Stimulated activated CD8-positive, alpha-beta memory T cell treated with anti-CD3 and anti-CD28 coated beads, Interleukin-7, amount 100 ng/mL, for 4 hours (primary cell): ENCODE measurements around the gene ABL1.

Source experiments
- DNase-seq, 2 donors: peaks; one replicate each; pipeline ENCODE4 v3.0.0-alpha.2; 2020; ENCODE audit warnings: low read depth in 2 of 2

The ABL1 gene

DNA sequence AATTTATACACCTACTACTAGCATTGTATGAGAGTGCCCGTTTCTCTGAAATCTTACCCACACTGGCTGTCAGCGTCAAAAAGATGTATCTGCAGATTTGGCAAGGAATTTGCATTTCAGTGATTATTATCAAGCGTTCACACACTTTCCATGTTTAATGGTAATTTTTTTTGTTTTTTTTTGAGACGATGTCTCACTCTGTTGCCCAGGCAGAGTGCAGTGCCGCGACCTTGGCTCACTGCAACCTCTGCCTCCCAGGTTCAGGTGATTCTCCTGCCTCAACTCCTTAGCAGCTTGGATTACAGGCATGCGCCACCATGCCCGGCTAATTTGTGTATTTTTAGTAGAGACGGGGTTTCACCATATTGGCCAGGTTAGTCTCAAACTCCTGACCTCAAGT is 14.3 kb downstream of the ABL1 start:
- no peak for DNase-seq

DNA sequence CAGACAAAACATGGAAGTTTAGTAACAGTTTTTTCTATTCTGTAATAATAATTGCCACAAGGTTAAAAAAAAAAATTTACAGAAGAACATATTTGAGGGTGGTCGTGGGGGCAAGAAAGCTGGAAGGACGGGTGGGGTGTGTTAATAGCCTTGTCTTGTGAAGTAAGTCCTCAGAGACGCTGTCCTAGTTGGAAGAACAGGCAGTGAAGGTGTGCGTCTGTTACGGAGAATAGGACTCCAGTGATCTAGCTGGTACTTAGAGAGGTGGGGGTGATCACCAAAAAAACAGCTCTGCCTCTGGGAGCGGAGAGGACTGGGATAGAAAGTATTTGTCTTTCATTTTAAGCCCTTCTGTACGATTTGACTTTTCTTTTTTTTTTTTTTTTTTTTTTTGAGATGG is 17.7 kb downstream of the ABL1 start:
- DNase-seq, result no peak

DNA sequence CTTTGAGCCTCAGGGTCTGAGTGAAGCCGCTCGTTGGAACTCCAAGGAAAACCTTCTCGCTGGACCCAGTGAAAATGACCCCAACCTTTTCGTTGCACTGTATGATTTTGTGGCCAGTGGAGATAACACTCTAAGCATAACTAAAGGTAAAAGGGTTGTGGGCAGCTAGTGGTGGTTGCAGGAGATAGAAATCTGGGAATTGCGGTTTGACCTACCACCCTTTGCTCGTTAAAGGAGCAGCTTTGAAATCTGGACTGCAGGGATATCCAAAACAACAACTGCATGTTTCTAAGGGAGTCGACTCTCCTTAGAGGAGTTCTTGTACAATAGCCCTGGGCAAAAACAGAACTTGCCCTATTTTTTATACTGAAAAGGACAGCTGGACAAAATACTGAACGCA is 19.0 kb downstream of the ABL1 start:
- no peak for DNase-seq

DNA sequence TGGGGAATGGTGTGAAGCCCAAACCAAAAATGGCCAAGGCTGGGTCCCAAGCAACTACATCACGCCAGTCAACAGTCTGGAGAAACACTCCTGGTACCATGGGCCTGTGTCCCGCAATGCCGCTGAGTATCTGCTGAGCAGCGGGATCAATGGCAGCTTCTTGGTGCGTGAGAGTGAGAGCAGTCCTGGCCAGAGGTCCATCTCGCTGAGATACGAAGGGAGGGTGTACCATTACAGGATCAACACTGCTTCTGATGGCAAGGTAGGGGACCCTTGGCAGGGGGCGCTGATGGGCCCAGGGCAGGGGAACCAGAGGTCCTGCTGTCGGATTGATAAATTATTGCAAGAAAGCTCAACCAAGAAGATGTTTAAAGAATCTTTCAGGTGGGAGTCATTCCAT is 19.8 kb downstream of the ABL1 start:
- DNase-seq, result no peak

DNA sequence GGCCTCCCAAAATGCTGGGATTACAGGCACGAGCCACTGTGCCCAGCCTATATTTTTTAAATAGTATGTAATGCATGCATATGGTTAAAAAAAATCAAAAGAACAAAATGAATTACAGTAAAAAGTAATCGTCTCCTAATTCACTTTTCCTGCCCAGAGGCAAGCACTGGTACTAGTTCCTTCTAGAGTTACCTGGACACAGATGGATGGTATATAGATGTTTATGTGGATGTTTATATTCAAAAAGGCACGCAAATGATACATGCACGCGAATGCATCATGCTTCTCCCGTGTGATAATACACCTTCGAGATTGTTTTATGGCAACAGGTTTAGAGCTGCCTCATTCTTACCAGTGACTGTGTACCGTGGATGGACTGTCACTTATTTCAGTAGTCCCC is 21.4 kb downstream of the ABL1 start:
- DNase-seq, result no peak

DNA sequence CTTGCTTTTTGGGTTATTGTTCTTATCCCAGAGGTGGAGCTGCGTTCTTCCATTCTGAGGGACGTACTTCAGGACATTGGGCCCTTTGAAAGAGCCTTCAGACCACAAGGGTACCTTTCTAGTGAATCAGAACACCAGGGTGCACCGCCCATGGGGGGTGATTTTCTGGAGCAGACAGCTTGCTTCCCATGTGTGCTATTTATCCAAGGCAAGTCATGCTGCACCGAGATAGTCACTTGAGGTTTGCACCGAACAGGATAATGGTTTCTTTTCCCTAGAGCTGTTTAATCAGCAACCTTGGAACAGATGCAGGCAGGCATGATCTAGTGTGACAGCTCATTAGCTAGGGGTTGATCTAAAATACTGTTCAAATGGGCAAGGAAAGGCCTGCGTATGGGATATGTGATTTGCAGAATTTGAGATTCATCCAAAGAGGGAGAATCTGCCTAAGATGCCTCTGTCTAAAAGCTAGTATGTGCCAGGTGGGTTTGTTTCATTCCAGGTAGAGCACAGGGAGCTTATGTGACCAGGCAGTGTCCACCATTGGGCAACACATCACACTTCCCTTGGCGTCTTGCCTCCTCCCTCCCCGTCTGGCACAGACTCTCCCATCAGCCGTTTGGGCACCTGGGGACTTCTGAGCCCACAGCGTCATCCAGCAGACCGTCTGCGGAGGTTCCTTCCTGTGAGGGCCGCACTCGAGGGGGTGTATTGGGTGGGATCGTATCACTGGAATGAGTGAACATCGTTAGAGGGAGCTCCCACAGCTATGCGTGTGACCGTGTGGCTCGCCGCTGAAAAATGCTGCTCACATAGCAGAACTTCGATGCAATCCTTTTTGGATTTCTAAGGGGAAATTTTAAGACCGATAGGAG is 23.0 kb downstream of the ABL1 start:
- no peak for DNase-seq

DNA sequence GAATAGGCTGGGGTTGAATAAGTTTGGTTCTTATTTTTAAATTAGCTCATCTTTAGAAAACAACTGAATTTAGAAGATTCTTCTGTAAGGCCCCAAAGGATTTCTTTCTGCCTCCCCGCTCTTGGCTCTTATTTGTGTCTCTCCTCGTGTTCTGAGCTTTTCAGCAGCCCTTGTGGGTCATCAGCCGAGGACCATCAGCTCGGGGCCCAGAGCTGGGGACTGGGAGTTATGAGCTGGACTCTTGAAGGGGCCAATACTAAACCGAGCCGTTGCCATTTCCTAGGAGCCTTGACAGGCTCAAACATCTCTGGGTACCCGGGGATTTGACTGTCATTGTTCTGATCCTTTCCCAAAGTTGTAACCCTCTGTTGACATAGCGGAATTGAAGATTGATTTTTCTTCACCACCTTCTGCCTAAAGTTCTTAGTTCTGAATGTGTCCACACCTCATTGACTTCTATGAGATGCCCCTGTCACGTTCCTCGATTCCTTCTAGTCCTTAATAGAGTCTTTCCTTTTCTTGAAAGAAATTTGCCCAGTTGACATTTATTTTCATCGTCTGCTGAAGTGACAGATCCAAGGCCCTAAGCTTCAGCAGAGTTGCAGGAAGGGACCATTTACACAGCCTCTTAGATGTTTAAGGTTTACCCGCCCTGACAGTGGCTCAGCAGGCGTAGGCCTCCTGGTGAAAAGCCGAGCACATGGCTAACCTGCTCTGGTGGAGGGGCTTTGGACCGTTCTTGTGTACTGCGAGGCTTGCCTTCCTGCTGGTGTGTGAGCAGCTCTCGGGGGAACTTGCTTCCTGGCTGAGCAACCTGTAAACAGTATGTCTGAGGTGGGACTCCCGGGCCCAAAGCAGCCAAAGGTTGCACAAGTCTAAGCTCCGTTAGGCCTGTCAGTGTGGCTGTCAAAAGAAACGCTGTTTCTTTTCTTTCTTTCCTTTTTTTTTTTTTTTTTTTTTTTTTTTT is 24.0 kb downstream of the ABL1 start:
- DNase-seq, result no peak

DNA sequence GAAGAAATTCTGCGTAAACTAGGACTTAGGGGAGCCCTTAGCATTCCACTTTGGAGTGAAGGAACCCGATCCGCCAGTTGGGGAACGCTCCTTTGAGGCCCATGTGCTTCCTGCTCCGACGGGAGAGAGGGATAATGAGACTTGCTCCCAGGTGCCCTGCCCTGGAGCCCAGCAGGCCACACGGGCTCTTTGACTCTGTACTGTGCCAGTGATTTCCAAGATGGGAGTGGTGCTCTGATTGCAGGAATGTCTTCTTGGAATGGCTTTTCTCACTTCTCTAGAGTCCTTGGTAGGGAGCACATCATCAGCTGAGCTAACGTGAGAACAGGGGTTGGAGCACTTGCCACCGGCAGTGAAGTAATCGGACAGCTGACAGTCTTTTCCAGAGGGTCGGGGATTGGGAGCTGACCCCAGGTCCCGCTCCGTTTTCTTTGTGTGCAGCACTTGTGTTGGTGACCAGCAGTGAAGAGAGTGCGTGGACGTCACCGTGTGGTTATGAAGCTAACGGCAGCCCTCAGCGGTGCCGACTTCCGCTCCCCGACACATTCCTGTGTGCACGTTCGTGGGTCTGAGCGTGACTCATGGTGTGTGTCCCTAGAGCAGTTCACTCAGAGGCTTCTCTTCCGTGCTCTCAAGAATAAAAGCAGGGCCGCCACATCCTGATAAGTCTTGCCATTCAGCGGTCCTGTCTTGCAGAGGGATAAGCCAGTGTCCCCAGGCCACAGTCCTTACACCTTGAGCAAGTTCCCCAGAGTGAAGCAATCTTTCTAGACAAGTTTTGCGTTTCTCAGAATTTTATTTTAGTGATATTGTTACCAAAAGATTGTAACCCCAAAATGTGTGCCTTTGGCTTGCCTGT is 25.6 kb downstream of the ABL1 start:
- DNase-seq, result no peak

DNA sequence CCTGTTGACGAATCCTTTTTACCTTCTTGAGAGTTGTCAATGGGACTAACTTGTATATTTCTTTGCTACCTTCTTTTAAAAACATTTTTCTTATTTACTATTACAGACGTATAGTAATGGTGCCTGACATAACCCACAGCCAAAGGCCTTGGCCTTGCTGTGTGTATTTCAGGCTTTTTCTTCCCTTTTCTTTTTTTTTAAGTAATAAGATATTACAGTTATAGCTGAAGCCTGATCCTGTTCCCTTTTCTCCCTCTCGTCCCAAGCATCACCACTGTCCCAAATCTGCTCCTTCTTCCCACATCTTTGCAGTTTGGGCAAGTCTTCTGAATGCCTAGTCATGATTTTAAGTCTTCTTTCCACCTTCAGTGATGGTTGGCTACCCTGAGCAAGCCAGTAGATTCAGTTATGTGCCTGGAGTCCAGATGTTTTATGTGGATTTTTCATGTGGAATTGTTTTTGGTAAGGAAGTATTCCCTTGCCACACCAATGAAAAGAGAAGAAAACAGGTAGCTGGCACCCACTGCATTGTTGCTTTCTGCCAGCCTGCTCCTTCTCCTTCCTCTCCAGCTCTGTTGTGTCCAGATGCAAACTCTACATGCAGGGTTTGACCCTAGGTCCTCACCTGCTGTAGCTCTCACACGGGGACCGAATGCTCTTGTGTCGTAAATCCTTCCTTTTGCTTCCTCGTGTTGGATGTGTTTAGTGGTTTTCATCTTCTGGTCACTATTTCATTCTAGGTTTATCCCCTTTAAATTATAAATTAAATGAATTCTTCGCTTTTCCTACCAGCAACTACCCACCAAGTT is 26.5 kb downstream of the ABL1 start:
- no peak for DNase-seq

DNA sequence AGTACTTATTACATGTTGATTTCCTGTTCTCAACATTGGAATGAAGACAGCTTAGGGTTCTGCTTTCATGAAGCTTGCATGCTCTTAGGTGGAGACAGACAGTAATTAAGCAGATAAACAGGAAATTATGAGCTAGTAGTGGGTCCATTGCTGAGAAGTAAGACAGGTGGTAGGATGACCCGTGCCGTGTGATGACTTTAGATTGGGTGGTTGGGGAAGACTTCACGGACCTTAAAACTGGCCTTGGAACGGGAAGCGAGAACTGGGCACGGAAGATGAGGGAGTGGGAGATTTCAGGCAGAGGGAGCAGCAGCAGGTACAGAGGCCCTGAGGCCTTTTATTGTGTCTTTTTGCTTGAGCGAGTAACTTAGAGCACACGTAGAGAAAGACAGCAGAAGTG is 27.2 kb downstream of the ABL1 start:
- no peak for DNase-seq

DNA sequence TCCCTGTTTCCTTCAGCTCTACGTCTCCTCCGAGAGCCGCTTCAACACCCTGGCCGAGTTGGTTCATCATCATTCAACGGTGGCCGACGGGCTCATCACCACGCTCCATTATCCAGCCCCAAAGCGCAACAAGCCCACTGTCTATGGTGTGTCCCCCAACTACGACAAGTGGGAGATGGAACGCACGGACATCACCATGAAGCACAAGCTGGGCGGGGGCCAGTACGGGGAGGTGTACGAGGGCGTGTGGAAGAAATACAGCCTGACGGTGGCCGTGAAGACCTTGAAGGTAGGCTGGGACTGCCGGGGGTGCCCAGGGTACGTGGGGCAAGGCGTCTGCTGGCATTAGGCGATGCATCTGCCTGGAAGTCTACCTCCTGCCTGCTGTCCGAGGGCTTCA is 27.7 kb downstream of the ABL1 start:
- DNase-seq, result no peak

DNA sequence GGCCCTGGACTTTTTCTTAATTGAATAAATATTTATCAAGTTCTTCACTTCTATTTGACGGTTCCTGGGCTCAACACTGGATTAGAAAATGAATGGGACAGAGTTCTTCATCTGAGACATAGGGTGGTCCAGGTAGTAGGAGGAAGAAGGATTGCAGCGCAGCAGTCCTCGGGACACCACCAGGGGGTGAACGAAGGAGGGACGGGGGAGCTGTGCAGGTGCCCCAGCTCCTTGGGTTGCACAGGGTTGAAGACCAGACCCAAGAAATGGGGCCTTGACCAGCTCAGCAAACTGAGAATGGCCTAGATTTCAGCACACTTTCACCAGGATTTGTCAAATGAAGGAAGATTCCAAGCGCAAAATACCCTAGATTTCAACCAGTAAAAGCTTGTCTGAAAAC is 29.5 kb downstream of the ABL1 start:
- DNase-seq, result no peak

DNA sequence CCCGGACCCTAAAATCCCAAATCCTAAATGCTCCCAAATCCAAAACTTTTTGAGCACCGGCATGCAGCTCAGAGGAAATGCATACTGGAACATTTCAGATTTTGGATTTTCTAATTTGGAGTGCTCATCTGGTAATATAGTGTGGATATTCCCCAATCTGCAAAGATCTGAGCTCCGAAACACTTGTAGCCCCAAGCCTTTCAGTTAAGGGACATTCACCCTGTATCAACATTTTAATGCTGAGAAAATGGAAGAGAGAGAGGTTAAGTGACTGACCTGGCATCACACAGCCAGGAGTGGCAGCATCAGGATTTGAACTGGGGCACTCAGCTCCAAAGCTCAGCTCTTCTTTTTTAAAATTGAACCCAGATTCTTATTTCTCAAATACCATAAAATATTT is 30.9 kb downstream of the ABL1 start:
- DNase-seq, result no peak

DNA sequence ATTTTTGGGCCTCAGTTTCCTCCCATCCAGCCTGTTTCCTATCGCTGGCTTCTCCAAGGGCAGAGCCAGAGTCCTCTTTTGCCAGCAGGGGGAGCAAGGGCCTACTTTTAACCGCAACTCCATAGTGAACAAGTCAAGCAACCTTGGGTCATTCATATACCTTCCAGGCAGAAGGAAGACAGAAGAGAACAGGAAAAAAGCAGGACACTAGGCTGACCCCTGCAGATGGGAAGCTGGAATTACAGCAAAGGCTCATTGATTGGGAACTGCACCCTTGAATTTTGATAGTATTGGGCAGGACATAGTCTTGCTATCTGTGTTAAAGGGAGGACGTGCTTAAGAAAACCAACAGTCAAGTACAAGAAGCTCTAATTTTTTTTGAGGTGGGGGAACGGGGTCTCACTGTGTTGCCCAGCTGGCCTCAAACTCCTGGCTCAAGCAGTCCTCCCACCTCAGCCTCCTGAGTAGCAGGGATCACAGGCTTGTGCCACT is 31.5 kb downstream of the ABL1 start:
- DNase-seq, result peak; percentile 15 to 22

DNA sequence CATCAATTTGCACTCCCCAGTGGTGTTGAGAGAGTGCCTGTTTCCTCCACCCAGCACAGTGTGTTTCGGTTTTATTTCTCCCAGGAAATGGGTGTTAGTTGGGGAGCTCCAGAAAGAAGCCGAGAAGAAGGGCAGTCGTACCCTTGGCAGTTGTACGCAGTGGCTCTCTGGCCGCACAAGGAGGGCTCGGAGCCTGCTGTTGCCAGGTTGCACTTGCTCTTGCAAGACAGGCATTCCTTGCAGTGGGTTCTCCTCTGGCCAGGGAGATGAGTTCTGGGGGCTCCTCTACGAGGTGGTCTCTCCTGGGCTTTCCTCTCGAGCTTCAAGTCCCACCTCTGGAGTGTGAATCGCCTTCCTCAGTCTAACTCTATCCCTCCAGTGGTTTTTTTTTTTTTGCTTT is 32.5 kb downstream of the ABL1 start:
- no peak for DNase-seq

DNA sequence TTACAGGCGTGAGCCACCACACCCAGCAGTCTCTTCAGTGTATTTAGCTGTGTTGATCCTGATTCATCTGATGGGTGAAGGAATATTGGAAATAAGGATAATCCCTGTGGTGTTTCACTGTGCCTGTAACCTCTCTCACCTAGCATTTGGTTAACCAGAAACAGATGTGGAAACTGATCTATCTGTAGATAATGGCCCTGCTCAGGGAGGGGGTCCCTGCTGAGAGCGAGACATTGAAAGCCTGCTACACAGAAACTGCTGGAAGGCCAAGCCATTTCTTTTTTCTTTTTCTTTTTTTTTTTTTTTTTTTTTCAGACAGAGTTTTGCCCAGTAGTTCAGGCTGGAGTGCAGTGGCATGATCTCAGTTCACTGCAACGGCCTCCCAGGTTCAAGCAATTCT is 33.2 kb downstream of the ABL1 start:
- DNase-seq, result no peak

DNA sequence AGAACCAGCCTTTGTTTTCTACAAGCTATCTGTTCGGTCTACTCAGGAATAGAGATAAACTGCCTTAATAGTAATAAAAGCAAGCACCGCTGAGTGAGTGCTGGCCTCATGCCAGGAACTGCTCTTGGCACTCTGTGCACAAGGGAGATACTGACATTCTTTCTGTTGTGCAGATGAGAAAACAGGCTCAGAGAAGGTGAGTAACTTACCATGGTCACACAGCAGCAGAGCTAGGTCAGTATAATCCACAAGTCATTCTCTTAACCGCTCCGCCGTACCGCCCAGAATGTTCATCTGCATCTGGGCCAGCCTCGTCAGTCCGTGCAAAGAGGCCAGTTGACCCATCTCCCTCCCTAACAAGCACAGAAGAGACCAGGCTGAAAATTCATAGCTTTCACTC is 34.2 kb downstream of the ABL1 start:
- DNase-seq, result no peak

DNA sequence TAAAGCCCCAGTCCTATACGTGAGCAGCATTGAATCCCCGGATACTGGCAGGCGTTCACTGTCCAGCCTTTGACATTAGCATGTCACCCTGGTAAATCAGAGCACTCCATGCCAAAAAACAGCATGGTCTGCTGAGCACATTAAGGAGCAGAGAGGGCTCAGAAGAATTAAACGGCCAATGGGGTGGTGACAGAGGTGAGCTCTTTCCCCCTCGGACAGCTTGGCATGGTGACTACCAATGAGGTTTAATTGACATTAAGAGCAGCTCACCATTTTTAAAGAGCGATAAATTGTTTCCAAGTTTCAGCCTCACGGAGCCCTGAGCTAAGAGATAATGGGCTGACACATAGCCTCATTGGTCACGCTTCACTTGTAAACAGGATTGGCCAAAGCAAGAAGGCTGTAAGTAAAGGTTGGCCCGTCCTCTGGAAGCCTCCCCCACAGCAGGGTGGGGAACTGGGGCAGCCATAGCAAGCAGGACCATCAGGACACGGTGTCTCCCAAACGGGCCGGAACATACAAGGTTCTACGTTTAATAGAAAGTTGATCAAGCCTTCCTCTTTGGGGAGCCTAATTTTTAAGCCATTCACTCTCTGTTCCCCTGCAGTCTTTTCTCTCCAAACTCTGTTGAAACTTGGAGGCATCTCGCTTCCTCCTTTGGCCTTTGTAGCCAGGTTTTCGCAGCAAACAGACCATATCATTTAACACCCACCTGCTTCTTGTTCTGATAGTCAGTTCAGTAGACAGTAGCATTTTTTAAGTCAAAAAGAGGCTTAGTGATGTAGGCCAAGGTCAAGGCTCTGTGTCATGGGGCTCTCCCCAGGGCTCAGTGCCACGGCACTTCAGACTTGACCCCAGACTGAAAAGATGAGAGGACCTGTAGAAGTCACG is 35.7 kb downstream of the ABL1 start:
- no peak for DNase-seq

DNA sequence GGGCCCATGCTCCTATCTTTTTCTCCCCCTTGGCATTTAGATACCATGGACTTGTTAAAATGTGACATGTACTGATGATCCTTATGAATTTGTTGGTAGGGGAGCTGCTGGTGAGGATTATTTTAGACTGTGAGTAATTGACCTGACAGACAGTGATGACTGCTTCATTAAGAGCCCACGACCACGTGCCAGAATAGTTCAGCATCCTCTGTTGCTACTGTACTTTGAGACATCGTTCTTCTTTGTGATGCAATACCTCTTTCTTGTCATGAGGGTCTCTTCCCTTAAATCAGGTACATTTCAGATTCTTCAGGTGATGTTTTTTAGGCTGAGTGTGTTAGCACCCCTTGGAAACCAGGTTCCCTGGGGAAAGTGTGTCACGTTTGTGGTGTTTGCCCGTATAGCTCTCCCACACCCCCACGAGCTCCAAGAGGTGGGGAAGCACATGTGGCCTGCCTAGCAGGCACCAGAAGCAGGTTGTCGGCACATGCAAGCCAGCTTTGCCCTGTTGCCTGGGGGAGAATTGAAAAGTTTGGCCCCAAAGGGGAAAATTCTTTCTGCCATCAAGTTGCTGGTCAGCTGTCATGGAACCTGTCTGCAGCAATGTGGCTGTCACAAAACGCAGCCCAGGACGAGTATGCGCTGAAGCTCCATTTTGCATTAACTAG is 36.5 kb downstream of the ABL1 start:
- DNase-seq, result no peak
